Muscle of arm (tissue), 12 donors: ENCODE measurements around the gene LHFPL3. TPM values are rescaled to one million over a fixed set of nuclear protein-coding genes. Genes with fewer than 3 reads are reported as not detected.

ENCODE experiments used
- DNase-seq: peaks from one replicate; pipeline ENCODE4 v3.0.0-alpha.2; 2013
- polyA plus RNA-seq, 12 donors: library from polyadenylated mRNA; unstranded; fragments of 120-200 nt; gene quantifications; one replicate each; pipeline ENCODE4 v1.2.1, GENCODE V29; 2013; ENCODE audit not compliant: insufficient read length in 12 of 12

LHFPL3 gene
- polyA plus RNA-seq, 12 donors = 0.10 to 0.33 (median 0.14) TPM; not detected in 8

- no peak for DNase-seq
Measured at GRCh38 chr7:104367926-104368325, 39.5 kb downstream of the LHFPL3 start.

DNA sequence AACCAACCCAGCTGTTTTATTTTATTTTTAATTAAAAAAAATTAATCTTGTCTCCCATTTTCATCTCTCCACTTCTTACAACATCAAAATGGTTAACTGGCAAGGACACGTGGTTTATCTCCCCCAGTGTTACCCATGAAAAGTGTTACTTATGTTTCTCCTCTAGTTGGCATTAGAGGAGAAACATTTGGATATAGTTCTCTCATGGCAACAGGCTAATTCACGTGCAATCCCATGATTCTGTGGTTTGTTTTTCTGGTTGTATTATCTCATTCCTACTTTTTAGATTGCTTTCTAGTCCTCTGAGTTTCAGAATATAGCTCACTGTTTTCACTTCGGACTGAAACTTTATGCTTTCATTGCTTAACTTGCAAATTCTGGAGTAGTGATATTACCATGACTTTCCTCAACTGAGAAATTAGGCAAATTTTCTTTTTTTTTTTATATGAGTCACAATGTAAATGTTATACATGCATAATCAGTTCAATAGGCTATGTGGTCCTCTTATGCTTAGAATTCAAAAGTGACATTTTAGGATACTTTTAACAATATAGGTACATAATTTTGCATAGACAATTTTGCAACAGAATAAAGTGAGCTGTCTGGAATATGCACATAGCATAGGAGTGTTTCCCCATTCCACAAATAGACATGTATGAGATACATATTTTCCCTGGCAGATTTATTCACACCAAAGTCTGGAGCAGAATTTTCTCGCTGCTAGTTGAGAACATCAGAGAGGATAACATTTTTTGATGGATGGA lies 43.0 kb downstream of the LHFPL3 start:
- DNase-seq = no peak

DNA sequence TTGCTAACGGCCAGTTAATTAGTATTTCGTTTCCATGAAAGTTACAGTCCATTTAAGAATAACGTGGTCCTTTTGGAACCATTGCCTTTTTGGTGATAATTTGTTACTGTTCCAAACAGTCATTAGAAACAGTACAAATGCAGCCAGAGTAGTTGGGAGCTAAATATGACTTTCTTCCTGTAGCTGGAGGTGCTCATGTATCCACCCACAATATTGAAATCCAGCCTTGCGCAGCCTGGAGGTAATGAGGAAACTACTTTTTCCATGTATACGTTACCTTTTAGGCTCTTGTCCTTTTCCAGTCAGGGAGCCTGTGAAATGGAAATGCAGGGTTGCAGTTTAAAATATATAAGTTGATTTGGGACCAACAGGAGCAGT lies 43.6 kb downstream of the LHFPL3 start:
- DNase-seq = no peak

DNA sequence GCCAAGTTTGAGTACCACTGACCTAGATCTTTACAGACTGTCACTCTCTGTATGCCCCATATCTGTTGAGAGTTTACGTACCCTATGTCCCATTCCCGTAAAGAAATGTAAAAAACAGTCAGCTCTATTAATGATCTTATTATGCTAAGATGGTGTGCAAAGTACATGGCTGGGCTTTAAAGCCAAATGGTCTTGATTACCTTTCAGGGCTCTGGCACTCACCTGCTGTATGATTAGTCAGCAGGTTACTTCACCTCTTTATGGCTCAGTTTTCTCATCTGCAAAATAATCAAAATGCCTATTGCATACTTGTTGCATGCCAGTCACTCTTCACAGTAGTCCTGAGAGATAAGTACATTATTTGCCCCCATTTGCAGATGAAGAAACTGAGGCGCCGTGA lies 54.2 kb downstream of the LHFPL3 start:
- no peak for DNase-seq

GRCh38 chr7:104386943-104387342 lies 58.5 kb downstream of the LHFPL3 start:
- no peak for DNase-seq

- no peak for DNase-seq
Measured at GRCh38 chr7:104388222-104388621, 59.8 kb downstream of the LHFPL3 start.

- no peak for DNase-seq
Measured at GRCh38 chr7:104395162-104395561, 66.8 kb downstream of the LHFPL3 start.

- no peak for DNase-seq
Measured at GRCh38 chr7:104397442-104397841, 69.0 kb downstream of the LHFPL3 start.

DNA sequence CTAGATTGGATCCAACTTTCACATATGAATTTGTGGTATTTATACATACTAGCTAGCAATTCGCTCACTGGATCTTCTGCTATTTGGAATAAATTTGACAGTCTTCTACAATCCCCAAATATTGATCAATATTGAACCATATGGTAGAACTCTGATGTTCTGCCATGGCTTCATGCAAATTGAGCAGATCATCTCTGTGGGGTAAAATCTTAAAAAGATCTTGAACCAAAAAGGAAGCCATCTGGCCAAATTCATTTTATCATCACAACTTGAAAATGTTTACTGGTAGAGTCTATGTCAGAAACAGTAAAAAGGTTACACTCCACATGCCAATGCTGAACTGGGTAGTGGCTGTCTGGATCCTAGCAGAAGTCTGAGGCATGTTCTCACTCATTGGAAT lies 80.0 kb downstream of the LHFPL3 start:
- no peak for DNase-seq

DNA sequence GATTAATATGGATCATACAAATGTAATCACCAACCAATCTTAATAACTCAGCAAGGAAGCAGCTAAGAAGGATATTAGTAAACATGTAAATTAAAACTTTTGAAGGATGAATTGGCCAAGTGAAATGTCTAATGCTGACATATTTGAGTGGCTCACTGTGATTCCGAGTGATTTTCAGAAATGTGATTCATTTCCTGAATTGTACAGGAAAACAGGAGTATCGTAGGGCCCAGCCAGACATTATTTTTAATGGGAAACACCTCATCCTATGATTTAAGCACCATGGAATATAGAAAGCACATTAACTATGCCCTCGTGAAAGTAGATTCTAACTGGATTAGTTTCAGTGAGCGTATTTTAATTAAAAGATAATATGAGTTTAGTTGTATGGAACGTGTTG lies 82.3 kb downstream of the LHFPL3 start:
- DNase-seq = no peak

GRCh38 chr7:104412911-104413310 lies 84.5 kb downstream of the LHFPL3 start:
- DNase-seq = no peak

- no peak for DNase-seq
Measured at GRCh38 chr7:104414216-104414615, 85.8 kb downstream of the LHFPL3 start.

- DNase-seq = no peak
Measured at GRCh38 chr7:104415700-104416099, 87.3 kb downstream of the LHFPL3 start.

- DNase-seq = no peak
Measured at GRCh38 chr7:104416866-104417393, 88.5 kb downstream of the LHFPL3 start.

GRCh38 chr7:104431930-104432329 lies 103.5 kb downstream of the LHFPL3 start:
- DNase-seq = no peak

GRCh38 chr7:104434129-104434528 lies 105.7 kb downstream of the LHFPL3 start:
- no peak for DNase-seq

DNA sequence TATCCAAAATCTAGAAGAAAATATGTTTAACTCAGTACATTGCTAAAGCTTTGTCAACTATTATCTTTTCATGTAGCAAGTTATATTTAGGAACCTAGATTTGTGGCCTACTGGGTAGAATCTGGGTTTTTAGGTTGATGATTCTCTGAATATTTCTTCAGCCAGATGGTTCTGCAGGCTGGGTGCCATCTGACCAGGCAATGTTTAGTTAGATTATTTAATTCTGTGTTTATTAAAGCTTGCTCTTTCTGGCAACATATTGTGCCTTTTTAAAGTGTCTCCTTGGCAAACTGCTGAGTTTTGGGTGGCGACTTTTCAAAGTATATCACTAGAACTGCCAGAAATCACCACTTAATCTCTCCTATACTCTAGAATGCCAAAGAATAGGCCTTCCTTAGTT lies 114.1 kb downstream of the LHFPL3 start:
- DNase-seq = no peak

- DNase-seq = no peak
Measured at GRCh38 chr7:104444017-104444416, 115.6 kb downstream of the LHFPL3 start.

DNA sequence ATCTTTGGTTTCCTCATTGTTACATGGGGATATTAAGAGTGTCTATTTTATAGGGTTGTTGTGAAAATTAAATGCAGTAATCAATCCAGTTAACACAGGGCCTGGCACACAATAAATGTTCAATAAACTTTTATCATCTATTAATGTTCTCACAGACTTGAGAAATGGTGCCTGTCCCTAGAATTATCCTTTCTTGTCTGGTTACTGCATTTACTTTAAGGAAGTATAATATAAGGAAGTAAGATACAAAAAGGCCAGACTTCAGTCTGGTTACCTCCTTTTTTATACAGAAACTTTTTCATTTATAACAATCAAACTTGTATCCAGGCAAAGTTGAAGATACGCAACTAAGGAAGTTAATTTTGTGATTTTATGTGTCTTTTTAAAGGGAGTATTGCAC lies 117.0 kb downstream of the LHFPL3 start:
- no peak for DNase-seq

GRCh38 chr7:104450861-104451260 lies 122.5 kb downstream of the LHFPL3 start:
- DNase-seq = no peak

DNA sequence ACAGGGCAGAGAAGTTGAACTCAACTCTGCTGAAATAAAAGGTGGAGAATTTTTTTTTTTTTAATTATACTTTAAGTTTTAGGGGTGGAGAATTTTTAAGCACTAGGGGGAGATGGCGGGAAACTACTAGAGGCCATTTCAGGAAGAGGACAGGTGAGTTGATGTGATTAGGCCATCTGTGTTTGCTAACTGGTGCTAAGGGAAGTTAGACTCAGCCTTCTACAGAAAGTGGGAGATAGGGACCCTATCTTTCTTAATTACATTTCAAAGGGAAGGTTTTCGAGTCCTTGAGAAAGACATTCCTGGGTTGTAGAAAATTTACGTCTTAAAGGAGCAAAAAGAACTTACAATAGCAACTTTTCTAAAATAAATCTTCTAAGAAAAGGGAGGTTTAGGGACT lies 124.8 kb downstream of the LHFPL3 start:
- no peak for DNase-seq

GRCh38 chr7:104458875-104459274 lies 130.5 kb downstream of the LHFPL3 start:
- DNase-seq = no peak

DNA sequence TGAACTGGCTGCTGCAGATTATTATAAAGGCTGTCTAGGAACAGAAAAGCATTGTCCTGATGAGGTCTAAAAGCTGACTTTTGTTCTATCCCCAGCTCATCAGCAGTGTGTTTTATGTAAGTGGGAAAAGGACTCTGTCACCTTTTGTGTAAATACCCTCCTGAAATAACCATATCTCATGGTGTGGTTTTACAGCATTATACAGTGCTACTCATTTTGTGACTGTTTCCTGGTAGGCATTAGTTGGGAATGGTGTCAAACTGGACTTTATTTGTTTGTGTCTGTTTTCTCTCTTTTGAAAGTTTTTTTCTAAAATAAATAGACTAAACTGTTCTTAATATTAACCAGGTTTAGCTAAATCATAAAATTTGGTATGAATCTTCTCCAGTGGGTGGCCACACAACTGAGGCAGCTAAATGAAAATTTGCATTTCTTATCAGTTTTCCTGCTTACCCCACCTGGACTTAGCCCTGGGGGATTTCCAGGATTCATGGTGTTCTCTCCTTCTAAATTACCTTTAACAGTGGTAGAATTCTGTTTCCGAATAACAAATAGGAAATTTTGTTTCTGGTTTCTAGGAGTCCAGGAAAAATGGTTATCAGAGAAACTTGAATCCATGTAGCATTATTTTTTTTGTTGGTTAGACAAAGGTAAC lies 140.9 kb downstream of the LHFPL3 start:
- no peak for DNase-seq
